HCT116 (cell line): ENCODE results near the gene DCK. TPM values are rescaled to one million over a fixed set of nuclear protein-coding genes. Genes with fewer than 3 reads are reported as not detected.

Source experiments
- ATAC-seq: fragments of 200-7000 bp; cut with Tn5 transposase; 2 replicates; pipeline ENCODE4 v1.9.1; 2020; ENCODE audit warnings: mild to moderate bottlenecking, moderate library complexity
- BruUV-seq: library from RNA; stranded (reverse); fragments of 400-500 nt; replicated peaks from 2 replicates; lab custom pipeline; 2021; lab: Mats Ljungman, UMichigan
- CTCF ChIA-PET: fragments of 300-600 bp; sonication (Branson Sonifier 250); formaldehyde crosslinking; loops from one replicate; lab custom pipeline; 2021; ENCODE audit warnings: antibody characterized with exemption; lab: Charles Lee
- POLR2A ChIA-PET: fragments of 300-600, 350-600 bp; sonication (Branson Sonifier 250); formaldehyde crosslinking; loops from one replicate; lab custom pipeline; 2021; ENCODE audit warnings: antibody characterized with exemption; lab: Charles Lee
- RAD21 ChIA-PET, 2 experiments: fragments of 300-600 bp; sonication (Branson Sonifier 250); formaldehyde crosslinking; loops; one replicate each; lab custom pipeline; 2023; ENCODE audit warnings: low total read pairs in 2 of 2; ENCODE audit not compliant: uncharacterized antibody in 2 of 2, unreplicated experiment in 2 of 2, low non-redundant PET in 1 of 2; lab: Charles Lee
- DNase-seq: peaks from one replicate; pipeline ENCODE4 v3.0.0-alpha.2; 2010; ENCODE audit warnings: low read depth, low spot score
- H2AFZ ChIP-seq: fragments of 200-600 bp; shearing (Covaris generic), sonication (generic); 2 replicates; pipeline ENCODE4 v1.6.1; 2017; ENCODE audit warnings: low read depth, mixed run types, mixed read lengths, antibody characterized with exemption, low read length; ENCODE audit not compliant: poor library complexity, severe bottlenecking
- H3K27ac ChIP-seq: 2 replicates; pipeline ENCODE4 v1.5.1; 2012; ENCODE audit warnings: low read depth, low read length
- H3K27me3 ChIP-seq: fragments of 200-600 bp; sonication (generic); 2 replicates; pipeline ENCODE4 v1.6.1; 2016; ENCODE audit warnings: mixed run types, low read length, mixed read lengths; ENCODE audit not compliant: insufficient read depth
- H3K36me3 ChIP-seq, 2 experiments: fragments of 200-500 bp in 1 of 2; fragments of 200-600 bp in 1 of 2; sonication (Bioruptor generic) in 1 of 2; sonication (generic) in 1 of 2; 2 replicates each; pipeline versions ENCODE4 v1.5.1 to v1.6.1; 2014 to 2016; ENCODE audit warnings: low read length in 2 of 2, inconsistent platforms in 1 of 2, mixed read lengths in 1 of 2, mixed run types in 1 of 2; ENCODE audit not compliant: insufficient read depth in 2 of 2, control insufficient read depth in 1 of 2
- H3K4me1 ChIP-seq, 2 experiments: fragments of 200-600 bp in 1 of 2; sonication (generic) in 1 of 2; 2 replicates each; pipeline versions ENCODE4 v1.5.1 to v1.6.1; 2012 to 2017; ENCODE audit warnings: low read length in 2 of 2, inconsistent platforms in 1 of 2, mild to moderate bottlenecking in 1 of 2, mixed read lengths in 1 of 2, mixed run types in 1 of 2, moderate library complexity in 1 of 2; ENCODE audit not compliant: insufficient read depth in 2 of 2, control insufficient read depth in 1 of 2
- H3K4me2 ChIP-seq: fragments of 200-600 bp; sonication (generic); 2 replicates; pipeline ENCODE4 v1.6.1; 2017; ENCODE audit warnings: mixed run types, low read length, mixed read lengths
- H3K4me3 ChIP-seq, 2 experiments: fragments of 200-600 bp in 1 of 2; sonication (generic) in 1 of 2; replicated peaks in 1 of 2; 2 replicates each; pipeline ENCODE4 v1.5.1; 2011 to 2016; ENCODE audit warnings: low read length in 2 of 2, control low read depth in 1 of 2, low read depth in 1 of 2, mild to moderate bottlenecking in 1 of 2, mixed read lengths in 1 of 2, mixed run types in 1 of 2
- H3K79me2 ChIP-seq: fragments of 200-600 bp; sonication (generic); 2 replicates; pipeline ENCODE4 v1.6.1; 2017; ENCODE audit warnings: mild to moderate bottlenecking, mixed run types, low read length, moderate library complexity, mixed read lengths; ENCODE audit not compliant: insufficient read depth
- H3K9ac ChIP-seq: fragments of 200-600 bp; sonication (generic); 2 replicates; pipeline ENCODE4 v1.6.1; 2016; ENCODE audit warnings: low read length, mixed read lengths
- H3K9me2 ChIP-seq: fragments of 200-600 bp; sonication (generic), shearing (Covaris generic); 2 replicates; pipeline ENCODE4 v1.6.1; 2017; ENCODE audit warnings: mixed run types, mild to moderate bottlenecking, moderate library complexity; ENCODE audit not compliant: insufficient read depth
- H3K9me3 ChIP-seq, 2 experiments: fragments of 200-500 bp in 1 of 2; fragments of 200-600 bp in 1 of 2; sonication (Bioruptor generic) in 1 of 2; sonication (generic) in 1 of 2; 2 replicates each; pipeline ENCODE4 v1.6.1; 2014 to 2017; ENCODE audit warnings: low read length in 2 of 2, mixed read lengths in 2 of 2, inconsistent platforms in 1 of 2, low read depth in 1 of 2, mild to moderate bottlenecking in 1 of 2, mixed run types in 1 of 2, moderate library complexity in 1 of 2; ENCODE audit not compliant: control insufficient read depth in 1 of 2, insufficient read depth in 1 of 2
- H4K20me1 ChIP-seq: fragments of 200-600 bp; sonication (generic), shearing (Covaris generic); 2 replicates; pipeline ENCODE4 v1.6.1; 2017; ENCODE audit warnings: mixed run types, mild to moderate bottlenecking, moderate library complexity; ENCODE audit not compliant: insufficient read depth
- CEBPB ChIP-seq: IDR thresholded peaks from 2 replicates; pipeline ENCODE4 v1.6.1; 2012; ENCODE audit warnings: low read depth
- EGR1 ChIP-seq: IDR thresholded peaks from 2 replicates; pipeline ENCODE4 v1.6.1; 2012; ENCODE audit warnings: low read depth
- ELF1 ChIP-seq: IDR thresholded peaks from 2 replicates; pipeline ENCODE4 v1.6.1; 2012; ENCODE audit warnings: low read depth, borderline replicate concordance
- EZH2 ChIP-seq: fragments of 200-600 bp; sonication (generic); IDR thresholded peaks from 2 replicates; pipeline ENCODE4 v1.6.1; 2017; ENCODE audit warnings: antibody characterized with exemption, mixed run types
- EZH2phosphoT487 ChIP-seq: fragments of 200-600 bp; IDR thresholded peaks from 2 replicates; pipeline ENCODE4 v1.6.1; 2018; ENCODE audit warnings: antibody characterized with exemption, borderline replicate concordance
- FOSL1 ChIP-seq: IDR thresholded peaks from 2 replicates; pipeline ENCODE4 v1.6.1; 2012; ENCODE audit warnings: low read depth
- JUND ChIP-seq: IDR thresholded peaks from 2 replicates; pipeline ENCODE4 v1.6.1; 2012
- MAX ChIP-seq: IDR thresholded peaks from 2 replicates; pipeline ENCODE4 v1.6.1; 2012
- POLR2A ChIP-seq: IDR thresholded peaks from 2 replicates; pipeline ENCODE4 v1.7.0; 2011; ENCODE audit warnings: borderline replicate concordance; ENCODE audit not compliant: insufficient read depth, insufficient read length; ENCODE audit errors: extremely low read depth
- POLR2AphosphoS5 ChIP-seq: IDR thresholded peaks from 2 replicates; pipeline ENCODE4 v1.6.1; 2011; ENCODE audit warnings: mild to moderate bottlenecking, low read depth, low read length, moderate library complexity
- RAD21 ChIP-seq: IDR thresholded peaks from 2 replicates; pipeline ENCODE4 v1.6.1; 2012; ENCODE audit warnings: low read depth, mild to moderate bottlenecking
- SIN3A ChIP-seq: IDR thresholded peaks from 2 replicates; pipeline ENCODE4 v1.6.1; 2012; ENCODE audit warnings: low read depth
- SRF ChIP-seq: IDR thresholded peaks from 2 replicates; pipeline ENCODE4 v1.6.1; 2012; ENCODE audit warnings: low read depth
- TCF7L2 ChIP-seq: IDR thresholded peaks from 2 replicates; pipeline ENCODE4 v1.7.0; 2011; ENCODE audit warnings: borderline replicate concordance, inconsistent platforms; ENCODE audit not compliant: insufficient read depth, insufficient read length; ENCODE audit errors: extremely low read depth
- YY1 ChIP-seq: IDR thresholded peaks from 2 replicates; pipeline ENCODE4 v1.6.1; 2011; ENCODE audit warnings: low read length, low read depth, moderate library complexity, mild to moderate bottlenecking; ENCODE audit not compliant: insufficient replicate concordance; ENCODE audit errors: extremely low read depth
- ZFX ChIP-seq: fragments of 450-650 bp; IDR thresholded peaks from 2 replicates; pipeline ENCODE4 v1.6.1; 2017
- intact Hi-C: fragments of 100-400 bp; cut with micrococcal nuclease; formaldehyde crosslinking; loops from 2 replicates; pipeline ENCODE4 v1.10.0; 2022
- total RNA-seq: library from RNA; stranded (reverse); gene quantifications from one replicate; pipeline ENCODE4 v1.2.1, GENCODE V29; 2021; ENCODE audit not compliant: unreplicated experiment
- TF ChIP-seq, protein P1 (sequence below), 3 experiments: fragments of 200-600 bp in 1 of 3; sonication (generic) in 1 of 3; IDR thresholded peaks in 2 of 3; conservative IDR thresholded peaks in 1 of 3; 2 replicates each; pipeline ENCODE4 v1.5.1; 2012 to 2017; ENCODE audit warnings: low read depth in 2 of 3, low read length in 2 of 3, antibody characterized with exemption in 1 of 3, borderline replicate concordance in 1 of 3, control low read depth in 1 of 3, mild to moderate bottlenecking in 1 of 3, mixed read lengths in 1 of 3, mixed run types in 1 of 3, moderate library complexity in 1 of 3; ENCODE audit not compliant: insufficient read depth in 1 of 3
- TF ChIP-seq, protein P2 (sequence below): IDR thresholded peaks from 2 replicates; pipeline ENCODE4 v1.6.1; 2012; ENCODE audit warnings: low read depth

The DCK gene
- total RNA-seq, 1 experiment from 2014 or later: 23.0 TPM

GRCh38 chr4:71064521-71064920, 71.1 kb downstream of the DCK start:
- Histone ChIP-seq H3K27me3 (no peaks in the 10 kb centered on the region), H3K9me3 (no peaks in the 10 kb centered on the region), H3K4me2 (no peak overlapping the region), H4K20me1 (no peaks in the 10 kb centered on the region), H3K4me3 (no peak overlapping the region), H2AFZ (no peak overlapping the region), H3K9me2 (no peaks in the 10 kb centered on the region), H3K4me1 (no peaks in the 10 kb centered on the region), H3K9ac (no peak overlapping the region), H3K36me3 (no peaks in the 10 kb centered on the region), H3K79me2 (no peaks in the 10 kb centered on the region), H3K27ac (no peak overlapping the region)
- ATAC-seq (no peak), DNase-seq (no peak)
- ChIA-PET RAD21 (no interaction called here), POLR2A (no interaction called here), CTCF (no interaction called here)
- BruUV-seq: no TSS peak
- no peak for TF ChIP-seq TCF7L2
- TF ChIP-seq CEBPB: no peak
- TF ChIP-seq EZH2: no peak
- no peak for TF ChIP-seq JUND
- TF ChIP-seq, protein P1, sequence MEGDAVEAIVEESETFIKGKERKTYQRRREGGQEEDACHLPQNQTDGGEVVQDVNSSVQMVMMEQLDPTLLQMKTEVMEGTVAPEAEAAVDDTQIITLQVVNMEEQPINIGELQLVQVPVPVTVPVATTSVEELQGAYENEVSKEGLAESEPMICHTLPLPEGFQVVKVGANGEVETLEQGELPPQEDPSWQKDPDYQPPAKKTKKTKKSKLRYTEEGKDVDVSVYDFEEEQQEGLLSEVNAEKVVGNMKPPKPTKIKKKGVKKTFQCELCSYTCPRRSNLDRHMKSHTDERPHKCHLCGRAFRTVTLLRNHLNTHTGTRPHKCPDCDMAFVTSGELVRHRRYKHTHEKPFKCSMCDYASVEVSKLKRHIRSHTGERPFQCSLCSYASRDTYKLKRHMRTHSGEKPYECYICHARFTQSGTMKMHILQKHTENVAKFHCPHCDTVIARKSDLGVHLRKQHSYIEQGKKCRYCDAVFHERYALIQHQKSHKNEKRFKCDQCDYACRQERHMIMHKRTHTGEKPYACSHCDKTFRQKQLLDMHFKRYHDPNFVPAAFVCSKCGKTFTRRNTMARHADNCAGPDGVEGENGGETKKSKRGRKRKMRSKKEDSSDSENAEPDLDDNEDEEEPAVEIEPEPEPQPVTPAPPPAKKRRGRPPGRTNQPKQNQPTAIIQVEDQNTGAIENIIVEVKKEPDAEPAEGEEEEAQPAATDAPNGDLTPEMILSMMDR (IDR thresholded peaks at IDR 0.05 in 2 of 3, conservative IDR thresholded peaks at IDR 0.05 in 1 of 3; ENCODE audit: borderline replicate concordance in 1 of 3, insufficient read depth in 1 of 3, low read depth in 2 of 3, low read length in 2 of 3): no peak
- no peak for TF ChIP-seq EGR1
- TF ChIP-seq ELF1: no peak
- TF ChIP-seq EZH2phosphoT487: no peak
- TF ChIP-seq, protein P2, sequence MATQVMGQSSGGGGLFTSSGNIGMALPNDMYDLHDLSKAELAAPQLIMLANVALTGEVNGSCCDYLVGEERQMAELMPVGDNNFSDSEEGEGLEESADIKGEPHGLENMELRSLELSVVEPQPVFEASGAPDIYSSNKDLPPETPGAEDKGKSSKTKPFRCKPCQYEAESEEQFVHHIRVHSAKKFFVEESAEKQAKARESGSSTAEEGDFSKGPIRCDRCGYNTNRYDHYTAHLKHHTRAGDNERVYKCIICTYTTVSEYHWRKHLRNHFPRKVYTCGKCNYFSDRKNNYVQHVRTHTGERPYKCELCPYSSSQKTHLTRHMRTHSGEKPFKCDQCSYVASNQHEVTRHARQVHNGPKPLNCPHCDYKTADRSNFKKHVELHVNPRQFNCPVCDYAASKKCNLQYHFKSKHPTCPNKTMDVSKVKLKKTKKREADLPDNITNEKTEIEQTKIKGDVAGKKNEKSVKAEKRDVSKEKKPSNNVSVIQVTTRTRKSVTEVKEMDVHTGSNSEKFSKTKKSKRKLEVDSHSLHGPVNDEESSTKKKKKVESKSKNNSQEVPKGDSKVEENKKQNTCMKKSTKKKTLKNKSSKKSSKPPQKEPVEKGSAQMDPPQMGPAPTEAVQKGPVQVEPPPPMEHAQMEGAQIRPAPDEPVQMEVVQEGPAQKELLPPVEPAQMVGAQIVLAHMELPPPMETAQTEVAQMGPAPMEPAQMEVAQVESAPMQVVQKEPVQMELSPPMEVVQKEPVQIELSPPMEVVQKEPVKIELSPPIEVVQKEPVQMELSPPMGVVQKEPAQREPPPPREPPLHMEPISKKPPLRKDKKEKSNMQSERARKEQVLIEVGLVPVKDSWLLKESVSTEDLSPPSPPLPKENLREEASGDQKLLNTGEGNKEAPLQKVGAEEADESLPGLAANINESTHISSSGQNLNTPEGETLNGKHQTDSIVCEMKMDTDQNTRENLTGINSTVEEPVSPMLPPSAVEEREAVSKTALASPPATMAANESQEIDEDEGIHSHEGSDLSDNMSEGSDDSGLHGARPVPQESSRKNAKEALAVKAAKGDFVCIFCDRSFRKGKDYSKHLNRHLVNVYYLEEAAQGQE: no peak
- no peak for TF ChIP-seq FOSL1
- no peak for TF ChIP-seq POLR2A
- no peak for TF ChIP-seq SIN3A
- TF ChIP-seq MAX: no peak
- TF ChIP-seq SRF: no peak
- no peak for TF ChIP-seq YY1
- TF ChIP-seq ZFX: no peak
- no peak for TF ChIP-seq RAD21
- no peak for TF ChIP-seq POLR2AphosphoS5
- intact Hi-C loops: no loop called here
